ENCODE data around the gene GLCE.

GLCE gene

GRCh38 chr15:69160141-69160993 lies at the start of gene GLCE:
GLCE (plus strand) TSS chr15:69160635; CDS start chr15:69255807, 95,172 bp downstream.
- peak; percentile 83 to 84 (median 84) for DNase-seq (ENCODE audit: low read depth in 2 of 3, low spot score in 2 of 3)

GRCh38 chr15:69114331-69114928 lies 46.0 kb upstream of the GLCE start:
- no peak for DNase-seq (ENCODE audit: low read depth in 2 of 3, low spot score in 2 of 3)

GRCh38 chr15:69115031-69115430 lies 45.4 kb upstream of the GLCE start:
- no peak for DNase-seq (ENCODE audit: low read depth in 2 of 3, low spot score in 2 of 3)

GRCh38 chr15:69116391-69116790 lies 44.0 kb upstream of the GLCE start:
- DNase-seq (ENCODE audit: low read depth in 2 of 3, low spot score in 2 of 3) = no peak

GRCh38 chr15:69117431-69117871 lies 43.0 kb upstream of the GLCE start:
- no peak for DNase-seq (ENCODE audit: low read depth in 2 of 3, low spot score in 2 of 3)

- no peak for DNase-seq (ENCODE audit: low read depth in 2 of 3, low spot score in 2 of 3)
These were observed 42.3 kb upstream of the GLCE start for GRCh38 chr15:69118089-69118488.

- DNase-seq (ENCODE audit: low read depth in 2 of 3, low spot score in 2 of 3) = no peak
These were observed 41.4 kb upstream of the GLCE start for GRCh38 chr15:69119001-69119400.

GRCh38 chr15:69119683-69120395 lies 40.6 kb upstream of the GLCE start:
- no peak for DNase-seq (ENCODE audit: low read depth in 2 of 3, low spot score in 2 of 3)

GRCh38 chr15:69120732-69121131 lies 39.7 kb upstream of the GLCE start:
- no peak for DNase-seq (ENCODE audit: low read depth in 2 of 3, low spot score in 2 of 3)

- DNase-seq (ENCODE audit: low read depth in 2 of 3, low spot score in 2 of 3) = no peak
These were observed 39.1 kb upstream of the GLCE start for GRCh38 chr15:69121198-69121828.

- no peak for DNase-seq (ENCODE audit: low read depth in 2 of 3, low spot score in 2 of 3)
These were observed 35.2 kb upstream of the GLCE start for GRCh38 chr15:69125236-69125635.

- DNase-seq (ENCODE audit: low read depth in 2 of 3, low spot score in 2 of 3) = no peak
These were observed 34.4 kb upstream of the GLCE start for GRCh38 chr15:69126054-69126469.

GRCh38 chr15:69127306-69127705 lies 33.1 kb upstream of the GLCE start:
- no peak for DNase-seq (ENCODE audit: low read depth in 2 of 3, low spot score in 2 of 3)

- no peak for DNase-seq (ENCODE audit: low read depth in 2 of 3, low spot score in 2 of 3)
These were observed 31.6 kb upstream of the GLCE start for GRCh38 chr15:69128667-69129311.

GRCh38 chr15:69131362-69132220 lies 28.8 kb upstream of the GLCE start:
- no peak for DNase-seq (ENCODE audit: low read depth in 2 of 3, low spot score in 2 of 3)

- DNase-seq (ENCODE audit: low read depth in 2 of 3, low spot score in 2 of 3) = no peak
These were observed 28.0 kb upstream of the GLCE start for GRCh38 chr15:69132430-69132829.

- no peak for DNase-seq (ENCODE audit: low read depth in 2 of 3, low spot score in 2 of 3)
These were observed 27.2 kb upstream of the GLCE start for GRCh38 chr15:69132977-69133861.

- DNase-seq (ENCODE audit: low read depth in 2 of 3, low spot score in 2 of 3) = no peak
These were observed 26.4 kb upstream of the GLCE start for GRCh38 chr15:69133862-69134519.

Measured in activated CD8-positive, alpha-beta memory T cell treated with anti-CD3 and anti-CD28 coated beads for 48 hours (primary cell).